ENCODE measurements around the gene TSPY3. TPM values are rescaled to one million over a fixed set of nuclear protein-coding genes. Genes with fewer than 3 reads are reported as not detected.
"Not testable (repeated sequence)": the region's sequence is repeated elsewhere in the genome, so short reads cannot be mapped to it uniquely, and the experiment has no call there.

TSPY3 gene
- total RNA-seq: not detected

- no CpG with 5 or more reads among the region's 26 CpGs for whole genome bisulfite sequencing, 2 donors
- DNase-seq (ENCODE audit: low spot score in 2 of 2); intact Hi-C loops (cut with DNase I; ENCODE audit: low total_unique reads); H3K4me3 ChIP-seq (ENCODE audit: low read depth, poor library complexity, severe bottlenecking): not testable (repeated sequence)
Observed at GRCh38 chrY:9398121-9398520, at the start of gene TSPY3. Gene TSPY3 (plus strand): TSS chrY:9398421. CDS start chrY:9398467, 46 bp downstream.

- DNase-seq (ENCODE audit: low spot score in 2 of 2); intact Hi-C loops (cut with DNase I; ENCODE audit: low total_unique reads); H3K4me3 ChIP-seq (ENCODE audit: low read depth, poor library complexity, severe bottlenecking): not testable (repeated sequence)
- WGBS, 2 donors: no CpG with 5 or more reads among the region's 25 CpGs
Observed at GRCh38 chrY:9357497-9357896, 40.7 kb upstream of the TSPY3 start, which contains the start of gene TSPY8. Gene TSPY8 (plus strand): TSS chrY:9357797. CDS start chrY:9357843, 46 bp downstream.

- WGBS, 2 donors: 97% methylated on average over 11 of the region's 26 CpGs; no CpG with 5 or more reads in 1 of the 2 donors
- intact Hi-C loops (cut with DNase I; ENCODE audit: low total_unique reads); H3K4me3 ChIP-seq (ENCODE audit: low read depth, poor library complexity, severe bottlenecking); DNase-seq (ENCODE audit: low spot score in 2 of 2): not testable (repeated sequence)
Observed at GRCh38 chrY:9396527-9396926, 1.7 kb upstream of the TSPY3 start.

Other genes with a start within 250 kb of the TSPY3 start
- gene TSPY4, start 61.0 kb upstream of the TSPY3 start, total RNA-seq: not detected
- not detected for gene TSPY8, start 40.6 kb upstream of the TSPY3 start, total RNA-seq
- not detected for gene TSPY1, start 68.5 kb downstream of the TSPY3 start, total RNA-seq
- not detected for gene TSPY9, start 88.8 kb downstream of the TSPY3 start, total RNA-seq
- gene TSPY10, start 129.5 kb downstream of the TSPY3 start, total RNA-seq: not detected